HG03095 (cell line): Measurements from ENCODE around the gene TP53INP2.
"Not testable (repeated sequence)": the region's sequence is repeated elsewhere in the genome, so short reads cannot be mapped to it uniquely, and the experiment has no call there.

ENCODE experiments used
- ATAC-seq: cut with Tn5 transposase; IDR thresholded peaks from one replicate; pipeline ENCODE4 v1.9.1; 2021; ENCODE audit warnings: moderate library complexity; ENCODE audit not compliant: unreplicated experiment

TP53INP2 gene

GRCh38 chr20:34705397-34706301 is 1.5 kb downstream of the TP53INP2 start:
- ATAC-seq, result no peak

- ATAC-seq, result no peak
Observed at GRCh38 chr20:34706302-34706875, 2.2 kb downstream of the TP53INP2 start.

- ATAC-seq, result no peak
Observed at GRCh38 chr20:34706912-34707784, 3.0 kb downstream of the TP53INP2 start.

GRCh38 chr20:34708621-34709043 is 4.5 kb downstream of the TP53INP2 start:
- peak; percentile 14 for ATAC-seq

GRCh38 chr20:34709044-34709830 is 5.1 kb downstream of the TP53INP2 start:
- ATAC-seq, result peak; percentile 45

- ATAC-seq, result peak; percentile 14
Observed at GRCh38 chr20:34709831-34710567, 5.9 kb downstream of the TP53INP2 start.

GRCh38 chr20:34710568-34710839 is 6.4 kb downstream of the TP53INP2 start:
- ATAC-seq, result no peak

GRCh38 chr20:34710861-34711574 is 6.9 kb downstream of the TP53INP2 start:
- ATAC-seq, result no peak

- no peak for ATAC-seq
Observed at GRCh38 chr20:34711813-34712430, 7.8 kb downstream of the TP53INP2 start.

- ATAC-seq, result no peak
Observed at GRCh38 chr20:34712525-34713192, 8.5 kb downstream of the TP53INP2 start.

GRCh38 chr20:34713194-34713943 is 9.2 kb downstream of the TP53INP2 start:
- no peak for ATAC-seq

GRCh38 chr20:34713944-34714515 is 9.9 kb downstream of the TP53INP2 start:
- not testable (repeated sequence) for ATAC-seq

GRCh38 chr20:34715384-34715783 is 11.2 kb downstream of the TP53INP2 start:
- ATAC-seq, result no peak

GRCh38 chr20:34716921-34717229 is 12.7 kb downstream of the TP53INP2 start:
- no peak for ATAC-seq

GRCh38 chr20:34717230-34718095 is 13.3 kb downstream of the TP53INP2 start:
- no peak for ATAC-seq

- peak; percentile 88 for ATAC-seq
Observed at GRCh38 chr20:34719242-34720017, 15.3 kb downstream of the TP53INP2 start.
